Large intestine (tissue), 3 donors: Measurements from ENCODE around the gene SLC25A11. TPM values are rescaled to one million over a fixed set of nuclear protein-coding genes. Genes with fewer than 3 reads are reported as not detected.
A peak's percentile ranks its signal among the peaks of the same experiment; 100 is the strongest.
"Not testable (repeated sequence)": the region's sequence is repeated elsewhere in the genome, so short reads cannot be mapped to it uniquely, and the experiment has no call there.

Source experiments
- DNase-seq, 2 donors: peaks; one replicate each; pipeline versions ENCODE4 v3.0.0 to v3.0.0-alpha.2; 2013
- H3K27ac ChIP-seq: one replicate; pipeline ENCODE4 v1.5.1; 2013; ENCODE audit warnings: low read length
- H3K27me3 ChIP-seq: 2 replicates; pipeline ENCODE4 v1.6.1; 2013; ENCODE audit warnings: low read length; ENCODE audit not compliant: control insufficient read depth, insufficient read depth
- H3K36me3 ChIP-seq: 2 replicates; pipeline ENCODE4 v1.6.1; 2013; ENCODE audit warnings: low read length; ENCODE audit not compliant: control insufficient read depth, insufficient read depth
- H3K4me1 ChIP-seq: one replicate; pipeline ENCODE4 v1.6.1; 2013; ENCODE audit warnings: low read length; ENCODE audit not compliant: control insufficient read depth, insufficient read depth
- H3K4me3 ChIP-seq: one replicate; pipeline ENCODE4 v1.5.1; 2013; ENCODE audit warnings: low read length
- H3K9me3 ChIP-seq: one replicate; pipeline ENCODE4 v1.6.1; 2013; ENCODE audit warnings: mild to moderate bottlenecking, low read depth, low read length, moderate library complexity; ENCODE audit not compliant: control insufficient read depth
- WGBS: methylation state at CpG from one replicate; pipeline ENCODE4 v1.1.5; 2013; ENCODE audit warnings: low lambda C conversion rate; ENCODE audit not compliant: insufficient coverage; 5-methylcytosine and 5-hydroxymethylcytosine counted together
- polyA plus RNA-seq: library from polyadenylated mRNA; unstranded; fragments of 120-200 nt; gene quantifications from one replicate; pipeline ENCODE4 v1.2.1, GENCODE V29; 2013

Gene SLC25A11
- polyA plus RNA-seq, 1 donor, result 47.1 TPM

GRCh38 chr17:4938069-4938491 is 1.8 kb downstream of the SLC25A11 start:
- no peak overlapping the region for H3K27ac ChIP-seq
- H3K27me3 ChIP-seq, result no peaks in the 10 kb centered on the region
- peaks cover 34% of the 10 kb centered on the region for H3K4me1 ChIP-seq
- H3K4me3 ChIP-seq, result no peak overlapping the region
- WGBS, result no CpG with 5 or more reads among the region's 11 CpGs
- no peak for DNase-seq
- no peaks in the 10 kb centered on the region for H3K9me3 ChIP-seq
- H3K36me3 ChIP-seq, result peaks cover 39% of the 10 kb centered on the region

GRCh38 chr17:4937553-4937952 is 2.3 kb downstream of the SLC25A11 start:
- Histone ChIP-seq H3K27me3 (no peaks in the 10 kb centered on the region), H3K4me3 (no peak overlapping the region), H3K36me3 (peaks cover 34% of the 10 kb centered on the region), H3K4me1 (peaks cover 34% of the 10 kb centered on the region), H3K9me3 (no peaks in the 10 kb centered on the region), H3K27ac (no peak overlapping the region)
- no peak for DNase-seq
- WGBS, result no CpG with 5 or more reads among the region's 16 CpGs

- no CpG with 5 or more reads among the region's 3 CpGs for WGBS
- DNase-seq, result no peak
- Histone ChIP-seq H3K4me3 (no peak overlapping the region), H3K36me3 (peaks cover 26% of the 10 kb centered on the region), H3K9me3 (no peaks in the 10 kb centered on the region), H3K27ac (no peak overlapping the region), H3K4me1 (peaks cover 25% of the 10 kb centered on the region), H3K27me3 (no peaks in the 10 kb centered on the region)
Observed at GRCh38 chr17:4936436-4936835, 3.4 kb downstream of the SLC25A11 start.

- H3K36me3 ChIP-seq, result peaks cover 26% of the 10 kb centered on the region
- peaks cover 21% of the 10 kb centered on the region for H3K4me1 ChIP-seq
- no peaks in the 10 kb centered on the region for H3K9me3 ChIP-seq
- H3K4me3 ChIP-seq, result no peak overlapping the region
- DNase-seq, result no peak
- H3K27me3 ChIP-seq, result no peaks in the 10 kb centered on the region
- H3K27ac ChIP-seq, result no peak overlapping the region
Observed at GRCh38 chr17:4935650-4936049, 4.2 kb downstream of the SLC25A11 start.

GRCh38 chr17:4934173-4934979 is 5.5 kb downstream of the SLC25A11 start:
- no peak overlapping the region for H3K27ac ChIP-seq
- no CpG with 5 or more reads among the region's 14 CpGs for WGBS
- DNase-seq, result peak in 1 of 2 donors; percentile 26

GRCh38 chr17:4933646-4934045 is 6.2 kb downstream of the SLC25A11 start:
- Histone ChIP-seq H3K9me3 (no peaks in the 10 kb centered on the region), H3K36me3 (peaks cover 26% of the 10 kb centered on the region), H3K4me1 (peaks cover 15% of the 10 kb centered on the region), H3K4me3 (no peak overlapping the region), H3K27ac (no peak overlapping the region), H3K27me3 (no peaks in the 10 kb centered on the region)
- no peak for DNase-seq
- WGBS, result no CpG with 5 or more reads among the region's 16 CpGs

More at GRCh38 chr17:4934173-4934979, 5.5 kb downstream of the SLC25A11 start:
- Histone ChIP-seq H3K4me1 (peaks cover 21% of the 10 kb centered on the region), H3K27me3 (no peaks in the 10 kb centered on the region), H3K9me3 (no peaks in the 10 kb centered on the region), H3K36me3 (peaks cover 26% of the 10 kb centered on the region), H3K4me3 (no peak overlapping the region)

GRCh38 chr17:4932756-4933155 is 7.1 kb downstream of the SLC25A11 start:
- WGBS, result 80% methylated on average over 1 of the region's 12 CpGs
- no peak for DNase-seq

GRCh38 chr17:4931963-4932362 is 7.9 kb downstream of the SLC25A11 start, which contains the start of gene GP1BA:
GP1BA (plus strand) TSS chr17:4932277; CDS start chr17:4932605, 328 bp downstream.
- Histone ChIP-seq H3K27ac (no peak within 1 kb of the TSS), H3K4me1 (peaks cover 8% of the 10 kb centered on the region), H3K4me3 (no peak within 1 kb of the TSS), H3K9me3 (no peaks in the 10 kb centered on the region), H3K36me3 (peaks cover 9% of the 10 kb centered on the region), H3K27me3 (no peaks in the 10 kb centered on the region)
- no peak for DNase-seq
- WGBS, result no CpG with 5 or more reads among the region's 14 CpGs

More at GRCh38 chr17:4932756-4933155, 7.1 kb downstream of the SLC25A11 start:
- H3K27ac ChIP-seq, result no peak overlapping the region
- no peaks in the 10 kb centered on the region for H3K27me3 ChIP-seq
- no peak overlapping the region for H3K4me3 ChIP-seq
- peaks cover 8% of the 10 kb centered on the region for H3K4me1 ChIP-seq
- H3K9me3 ChIP-seq, result no peaks in the 10 kb centered on the region
- H3K36me3 ChIP-seq, result peaks cover 17% of the 10 kb centered on the region

- DNase-seq, result no peak
- no peak overlapping the region for H3K4me3 ChIP-seq
- 100% methylated on average over 1 of the region's 18 CpGs for WGBS
- H3K4me1 ChIP-seq, result peaks cover under 1% of the 10 kb centered on the region
- H3K27me3 ChIP-seq, result no peaks in the 10 kb centered on the region
- H3K27ac ChIP-seq, result no peak overlapping the region
- no peaks in the 10 kb centered on the region for H3K36me3 ChIP-seq
- H3K9me3 ChIP-seq, result no peaks in the 10 kb centered on the region
Observed at GRCh38 chr17:4928881-4929280, 11.0 kb downstream of the SLC25A11 start.

- not testable (repeated sequence) for H3K4me1 ChIP-seq, H3K27ac ChIP-seq, H3K9me3 ChIP-seq, H3K27me3 ChIP-seq, H3K4me3 ChIP-seq, H3K36me3 ChIP-seq, DNase-seq
- no CpG with 5 or more reads among the region's 24 CpGs for WGBS
Observed at GRCh38 chr17:4926577-4927335, 13.1 kb downstream of the SLC25A11 start.
